ENCODE data around the gene BMAL1.

BMAL1 gene

DNA sequence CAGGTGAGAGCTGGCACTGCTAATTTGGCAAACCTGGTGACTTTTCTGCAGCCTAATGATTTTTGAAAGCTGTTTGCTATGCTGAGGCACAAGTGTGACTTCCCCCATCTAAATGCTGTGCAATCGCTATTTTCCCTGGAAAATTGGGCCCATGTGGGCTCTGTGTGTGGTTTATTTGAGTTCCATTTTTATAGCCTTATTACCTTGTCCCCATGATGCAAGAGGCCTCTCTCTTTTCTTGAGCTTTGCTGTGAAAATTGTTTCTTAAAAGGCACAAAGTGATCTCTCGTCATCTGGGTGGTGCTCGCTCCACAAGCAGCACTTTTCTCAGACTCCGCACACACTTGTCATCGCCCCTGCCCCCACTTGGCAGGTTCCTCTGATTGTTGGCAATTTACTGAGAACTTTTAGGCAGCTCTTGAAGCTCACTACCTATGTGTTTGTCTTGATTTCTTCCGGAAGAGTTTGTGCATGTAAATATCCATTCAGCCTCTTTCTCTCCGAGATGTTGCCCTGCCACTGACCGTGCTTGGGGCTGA is 24.9 kb downstream of the BMAL1 start:
- DNase-seq (ENCODE audit: extremely low read depth, low read depth): no peak
- TF ChIP-seq, protein P1, sequence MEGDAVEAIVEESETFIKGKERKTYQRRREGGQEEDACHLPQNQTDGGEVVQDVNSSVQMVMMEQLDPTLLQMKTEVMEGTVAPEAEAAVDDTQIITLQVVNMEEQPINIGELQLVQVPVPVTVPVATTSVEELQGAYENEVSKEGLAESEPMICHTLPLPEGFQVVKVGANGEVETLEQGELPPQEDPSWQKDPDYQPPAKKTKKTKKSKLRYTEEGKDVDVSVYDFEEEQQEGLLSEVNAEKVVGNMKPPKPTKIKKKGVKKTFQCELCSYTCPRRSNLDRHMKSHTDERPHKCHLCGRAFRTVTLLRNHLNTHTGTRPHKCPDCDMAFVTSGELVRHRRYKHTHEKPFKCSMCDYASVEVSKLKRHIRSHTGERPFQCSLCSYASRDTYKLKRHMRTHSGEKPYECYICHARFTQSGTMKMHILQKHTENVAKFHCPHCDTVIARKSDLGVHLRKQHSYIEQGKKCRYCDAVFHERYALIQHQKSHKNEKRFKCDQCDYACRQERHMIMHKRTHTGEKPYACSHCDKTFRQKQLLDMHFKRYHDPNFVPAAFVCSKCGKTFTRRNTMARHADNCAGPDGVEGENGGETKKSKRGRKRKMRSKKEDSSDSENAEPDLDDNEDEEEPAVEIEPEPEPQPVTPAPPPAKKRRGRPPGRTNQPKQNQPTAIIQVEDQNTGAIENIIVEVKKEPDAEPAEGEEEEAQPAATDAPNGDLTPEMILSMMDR (IDR thresholded peaks at IDR 0.05; ENCODE audit: low read depth, low read length, missing control alignments): no peak
- H3K4me3 ChIP-seq (replicated peaks; ENCODE audit: low read depth, low read length): no peak overlapping the region

DNA sequence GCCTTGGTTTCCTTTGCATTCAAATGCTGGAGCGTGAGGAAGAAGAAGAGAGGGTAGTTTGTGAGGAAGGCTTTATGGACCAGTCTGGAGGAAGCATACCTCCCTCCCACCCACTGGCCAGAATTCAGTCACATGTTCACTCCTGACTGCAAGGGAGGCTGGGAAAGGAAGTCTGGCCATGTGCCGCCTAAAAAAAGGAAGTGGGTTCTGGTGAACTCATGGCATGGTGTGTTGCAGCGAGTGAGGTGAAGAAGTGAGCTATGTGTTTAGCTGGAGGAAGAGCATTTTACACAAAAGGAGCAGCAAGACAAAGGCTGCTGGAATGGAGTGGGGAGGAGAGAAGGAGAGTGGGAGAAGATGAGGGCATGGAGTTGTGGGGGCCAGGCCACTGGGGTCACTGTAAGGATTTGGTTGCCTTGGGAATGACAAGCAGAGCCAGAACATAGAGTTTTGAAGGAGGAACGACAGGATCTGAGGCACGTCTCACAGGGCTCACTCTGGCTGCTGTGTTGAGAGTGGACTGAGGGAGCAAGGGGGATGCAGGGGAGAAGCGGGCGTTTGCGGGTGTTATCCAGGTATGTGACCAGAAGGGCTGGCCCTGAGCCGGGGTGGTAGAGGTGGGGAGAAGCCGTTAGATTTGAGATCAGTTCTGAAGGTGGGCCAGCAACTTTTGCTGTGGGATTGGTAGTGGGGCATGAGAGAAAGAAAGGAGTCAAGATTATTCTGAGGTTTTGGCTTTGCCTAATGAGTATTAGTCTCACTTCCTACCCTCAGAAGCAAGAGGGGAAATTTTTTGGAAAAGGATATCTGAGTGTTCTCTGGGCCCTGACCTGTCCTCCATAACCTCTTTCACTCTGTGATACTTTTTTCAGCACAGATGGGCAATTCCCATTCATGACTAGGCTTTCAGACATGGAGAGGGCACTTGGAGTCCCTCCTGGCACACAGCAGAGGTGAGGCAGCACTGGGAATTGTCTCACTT is 26.4 kb downstream of the BMAL1 start:
- no peak overlapping the region for H3K4me3 ChIP-seq (replicated peaks; ENCODE audit: low read depth, low read length)
- TF ChIP-seq, protein P1 (IDR thresholded peaks at IDR 0.05; ENCODE audit: low read depth, low read length, missing control alignments): no peak
- DNase-seq (ENCODE audit: extremely low read depth, low read depth): no peak

DNA sequence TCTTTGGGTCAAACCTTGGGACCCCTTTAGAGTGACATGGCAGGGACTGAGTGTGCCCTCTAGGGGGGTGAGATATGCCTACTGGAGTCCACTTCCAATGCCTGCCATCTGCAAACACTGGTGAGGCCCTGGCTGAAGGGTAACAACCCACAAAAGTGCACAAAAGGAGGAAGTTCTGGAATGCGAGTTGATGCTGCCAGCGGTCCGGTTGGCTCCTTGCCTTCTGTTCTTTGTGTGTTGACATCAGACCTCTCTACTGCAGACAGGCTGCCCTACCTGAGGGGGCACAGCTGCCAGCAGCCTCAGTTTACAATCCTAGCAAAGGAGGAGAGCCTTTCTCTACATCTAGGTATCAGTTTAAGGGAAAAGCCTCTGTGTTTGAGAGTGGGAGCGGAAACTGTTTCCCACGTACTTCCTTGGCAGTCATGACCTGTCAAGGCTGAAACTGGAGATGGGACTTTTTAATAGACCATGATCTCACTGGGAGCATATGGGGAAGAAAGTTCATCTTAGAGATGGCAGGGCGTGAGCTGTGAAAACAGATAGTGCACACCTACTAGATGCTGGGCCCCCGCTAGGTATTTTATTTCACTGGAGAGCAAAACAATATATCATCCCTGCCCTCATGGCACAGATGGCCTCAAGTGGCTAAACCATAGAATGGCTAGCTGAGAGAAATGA is 27.2 kb downstream of the BMAL1 start:
- TF ChIP-seq, protein P1 (IDR thresholded peaks at IDR 0.05; ENCODE audit: low read depth, low read length, missing control alignments): no peak
- H3K4me3 ChIP-seq (replicated peaks; ENCODE audit: low read depth, low read length): no peak overlapping the region
- DNase-seq (ENCODE audit: extremely low read depth, low read depth): no peak

DNA sequence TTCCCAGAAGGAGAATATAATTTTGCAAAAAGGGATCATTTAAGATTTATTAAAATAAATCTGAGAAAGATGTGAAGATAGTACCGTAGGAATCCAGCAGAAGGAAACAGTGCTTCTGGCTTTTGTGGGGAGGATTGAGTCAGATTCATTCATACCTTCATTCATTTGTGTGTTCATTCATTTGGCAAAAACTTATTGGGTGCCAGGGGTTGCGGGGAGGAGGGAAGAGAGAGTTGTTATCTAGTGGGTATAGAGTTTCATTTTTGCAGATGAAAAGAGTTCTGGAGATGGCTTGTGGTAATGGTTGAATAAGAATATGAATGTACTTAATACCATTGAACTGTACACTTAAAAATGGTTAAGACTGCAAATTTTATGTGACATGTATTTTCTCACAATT is 31.1 kb downstream of the BMAL1 start:
- TF ChIP-seq, protein P1 (IDR thresholded peaks at IDR 0.05; ENCODE audit: low read depth, low read length, missing control alignments): no peak
- H3K4me3 ChIP-seq (replicated peaks; ENCODE audit: low read depth, low read length): no peak overlapping the region
- DNase-seq (ENCODE audit: extremely low read depth, low read depth): no peak

DNA sequence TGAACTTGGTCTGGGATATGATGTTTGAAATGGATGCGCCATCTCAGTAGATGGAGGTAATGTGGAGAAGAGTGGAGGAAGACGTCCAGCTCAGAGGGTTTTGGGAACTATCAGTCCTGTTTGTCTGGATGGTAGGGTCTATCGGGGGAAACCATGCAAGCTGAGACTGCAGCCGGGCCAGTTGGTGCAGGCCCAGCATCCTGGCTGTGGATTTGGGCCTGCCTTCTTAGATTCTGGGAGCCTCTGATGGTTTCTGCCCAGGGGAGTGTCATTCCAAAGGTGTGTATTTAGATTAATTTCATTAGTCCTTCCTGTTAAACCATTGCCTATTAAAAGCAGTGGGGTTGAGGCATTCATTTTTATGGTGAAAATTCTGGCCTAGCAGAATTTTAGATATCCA is 31.6 kb downstream of the BMAL1 start:
- TF ChIP-seq, protein P1 (IDR thresholded peaks at IDR 0.05; ENCODE audit: low read depth, low read length, missing control alignments): no peak
- no peak for DNase-seq (ENCODE audit: extremely low read depth, low read depth)
- no peak overlapping the region for H3K4me3 ChIP-seq (replicated peaks; ENCODE audit: low read depth, low read length)

DNA sequence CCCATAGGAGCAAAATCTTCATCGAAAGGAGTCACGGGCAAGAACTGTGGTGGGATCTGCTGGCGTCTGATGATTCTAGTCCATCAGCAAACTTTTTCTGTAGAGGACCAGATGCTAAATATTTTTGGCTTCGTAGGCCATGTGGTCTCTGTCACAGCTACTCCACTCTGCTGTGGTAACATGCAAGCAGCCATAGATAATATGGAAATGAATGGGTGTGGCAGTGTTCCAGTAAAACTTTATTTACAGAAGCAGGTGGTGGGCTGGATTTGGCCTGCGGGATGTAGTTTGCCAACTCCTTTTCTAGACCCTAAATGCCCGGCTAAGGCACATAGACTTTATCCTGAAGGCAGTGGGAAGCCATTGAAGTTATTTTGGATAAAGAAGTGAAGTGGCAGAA is 32.9 kb downstream of the BMAL1 start:
- TF ChIP-seq, protein P1 (IDR thresholded peaks at IDR 0.05; ENCODE audit: low read depth, low read length, missing control alignments): no peak
- no peak for DNase-seq (ENCODE audit: extremely low read depth, low read depth)
- H3K4me3 ChIP-seq (replicated peaks; ENCODE audit: low read depth, low read length): no peak overlapping the region

Measured in HFF-Myc (cell line).